PC-3 (cell line): ENCODE data around the gene STX18.

Source experiments
- CTCF ChIP-seq: fragments of 300-600 bp; sonication (generic); conservative IDR thresholded peaks from 2 replicates; pipeline ENCODE4 v1.5.1; 2017; ENCODE audit warnings: antibody characterized with exemption, low read depth, mild to moderate bottlenecking, low read length
- EZH2 ChIP-seq: fragments of 300-600 bp; sonication (generic); IDR thresholded peaks from one replicate; pipeline ENCODE4 v1.6.1; 2017; ENCODE audit warnings: antibody characterized with exemption, mild to moderate bottlenecking, low read length; ENCODE audit not compliant: unreplicated experiment

GRCh38 chr4:4407299-4408131 is 134.3 kb downstream of the STX18 start:
- no peak for TF ChIP-seq CTCF
- TF ChIP-seq EZH2: no peak
